Activated T-helper 9 cell treated with anti-CD3 and anti-CD28 coated beads, Interleukin-2, amount 50 U/mL, for 16 hours (primary cell): ENCODE data around the gene CRELD2.

Experiments
- DNase-seq: peaks from one replicate; pipeline ENCODE4 v3.0.0-alpha.2; 2020; ENCODE audit warnings: low read depth

CRELD2 gene

GRCh38 chr22:49887702-49888101, 30.7 kb upstream of the CRELD2 start:
- no peak for DNase-seq

GRCh38 chr22:49889071-49889470, 29.4 kb upstream of the CRELD2 start:
- no peak for DNase-seq

GRCh38 chr22:49892226-49892899, 26.1 kb upstream of the CRELD2 start:
- DNase-seq, result no peak

GRCh38 chr22:49893025-49893424, 25.4 kb upstream of the CRELD2 start:
- no peak for DNase-seq

- no peak for DNase-seq
Measured at GRCh38 chr22:49894322-49895054, 23.9 kb upstream of the CRELD2 start.

GRCh38 chr22:49896201-49896600, 22.2 kb upstream of the CRELD2 start:
- no peak for DNase-seq

GRCh38 chr22:49897015-49897684, 21.3 kb upstream of the CRELD2 start:
- DNase-seq, result no peak

GRCh38 chr22:49899530-49899929, 18.9 kb upstream of the CRELD2 start:
- no peak for DNase-seq

- DNase-seq, result no peak
Measured at GRCh38 chr22:49900441-49901230, 17.8 kb upstream of the CRELD2 start.

- no peak for DNase-seq
Measured at GRCh38 chr22:49901457-49901856, 17.0 kb upstream of the CRELD2 start.

- no peak for DNase-seq
Measured at GRCh38 chr22:49903322-49904039, 15.0 kb upstream of the CRELD2 start.

- DNase-seq, result no peak
Measured at GRCh38 chr22:49904040-49904369, 14.4 kb upstream of the CRELD2 start.

- DNase-seq, result no peak
Measured at GRCh38 chr22:49905465-49905864, 13.0 kb upstream of the CRELD2 start.

GRCh38 chr22:49906071-49906798, 12.2 kb upstream of the CRELD2 start:
- DNase-seq, result no peak

- DNase-seq, result no peak
Measured at GRCh38 chr22:49906799-49907290, 11.6 kb upstream of the CRELD2 start.

GRCh38 chr22:49907807-49908206, 10.6 kb upstream of the CRELD2 start:
- no peak for DNase-seq

- DNase-seq, result no peak
Measured at GRCh38 chr22:49909476-49910205, 8.8 kb upstream of the CRELD2 start.

- DNase-seq, result no peak
Measured at GRCh38 chr22:49910229-49911155, 7.9 kb upstream of the CRELD2 start.
